Aorta (tissue), 5 donors: ENCODE measurements around the gene SHKBP1. TPM values are rescaled to one million over a fixed set of nuclear protein-coding genes. Genes with fewer than 3 reads are reported as not detected.
A peak's percentile ranks its signal among the peaks of the same experiment; 100 is the strongest.

Experiments
- ATAC-seq: fragments of 200-7000 bp; cut with Tn5 transposase; one replicate; pipeline ENCODE4 v1.9.1; 2022; ENCODE audit warnings: moderate library complexity; ENCODE audit not compliant: low FRiP score
- DNase-seq, 2 donors: peaks; one replicate each; pipeline ENCODE4 v3.0.0-alpha.2; 2020
- H3K27ac ChIP-seq, 2 donors: one replicate each; pipeline ENCODE4 v1.5.1; 2013; ENCODE audit warnings: low read length in 2 of 2, mild to moderate bottlenecking in 2 of 2, moderate library complexity in 2 of 2, control low read depth in 1 of 2, inconsistent platforms in 1 of 2, low read depth in 1 of 2
- H3K27me3 ChIP-seq, 2 donors: one replicate each; pipeline ENCODE4 v1.6.1; 2013; ENCODE audit warnings: control low read depth in 1 of 2, low read length in 1 of 2, mild to moderate bottlenecking in 1 of 2, moderate library complexity in 1 of 2; ENCODE audit not compliant: insufficient read depth in 2 of 2, control insufficient read depth in 1 of 2
- H3K36me3 ChIP-seq, 2 donors: one replicate each; pipeline ENCODE4 v1.6.1; 2013; ENCODE audit warnings: control low read depth in 1 of 2, low read length in 1 of 2, mild to moderate bottlenecking in 1 of 2; ENCODE audit not compliant: insufficient read depth in 2 of 2, control insufficient read depth in 1 of 2
- H3K4me1 ChIP-seq, 2 donors: one replicate each; pipeline ENCODE4 v1.6.1; 2013; ENCODE audit warnings: low read length in 2 of 2, control low read depth in 1 of 2, mild to moderate bottlenecking in 1 of 2, moderate library complexity in 1 of 2; ENCODE audit not compliant: insufficient read depth in 2 of 2, control insufficient read depth in 1 of 2
- H3K4me3 ChIP-seq, 2 donors: one replicate each; pipeline ENCODE4 v1.5.1; 2013; ENCODE audit warnings: low read length in 2 of 2, control low read depth in 1 of 2, mild to moderate bottlenecking in 1 of 2
- H3K9me3 ChIP-seq: one replicate; pipeline ENCODE4 v1.6.1; 2013; ENCODE audit warnings: mild to moderate bottlenecking, low read length; ENCODE audit not compliant: control insufficient read depth
- WGBS, 2 donors: extraction: QIAGEN DNeasy Blood & Tissue Kit; methylation state at CpG; one replicate each; pipeline ENCODE4 v1.1.7; 2013; 5-methylcytosine and 5-hydroxymethylcytosine counted together
- intact Hi-C, 2 donors: fragments of 100-400 bp; cut with DNase I; formaldehyde crosslinking; loops; one replicate each; pipeline versions ENCODE4 v1.14.2 to v1.15.0; 2022
- polyA plus RNA-seq, 2 donors: library from polyadenylated mRNA; stranded (reverse); fragments of 200-250 nt; gene quantifications; one replicate each; pipeline ENCODE4 v1.2.3, GENCODE V29; 2013
- total RNA-seq, 2 donors: library from RNA; stranded (reverse); fragmentation: NEBNext Ultra II Directional; extraction: Animal tissue kit (Norgen Biotek cat#: 25700); gene quantifications; one replicate each; pipeline ENCODE4 v1.2.1, GENCODE V29; 2021
- donor health status: healthy with polysubstance abuse.
- donor health status: Bipolar disorder and iron deficiency.
- donor health status: DM: no; HTN: no; CAD: no.
- donor health status: DM: no; HTN: no; CAD: no.
- donor health status: DM: yes; HTN: yes; CAD: no.

Gene SHKBP1
- total and polyA plus RNA-seq, 4 donors, result 29.4 to 150 (median 64.6) TPM

GRCh38 chr19:40576151-40576584 lies 505 bp upstream of the SHKBP1 start:
- ATAC-seq (peak; percentile 4), DNase-seq (no peak)
- no peaks in the 10 kb centered on the region for H3K27me3 ChIP-seq
- 1 to 2% methylated on average over 21 to 22 of the region's 22 CpGs for WGBS, 2 donors
- no peaks in the 10 kb centered on the region for H3K9me3 ChIP-seq
- H3K4me1 ChIP-seq, result no peaks in the 10 kb centered on the region
- H3K4me3 ChIP-seq, result no peak overlapping the region
- H3K27ac ChIP-seq, result no peak overlapping the region
- H3K36me3 ChIP-seq, result peaks cover 0 to 3% of the 10 kb centered on the region in 2 donors
- intact Hi-C loops, result loop anchor here in 1 of 2 donors (5.0 kb wide), 2 partner anchors 34 to 49 kb away; no protein-coding TSS in a partner anchor

GRCh38 chr19:40578442-40578908 lies 1.8 kb downstream of the SHKBP1 start:
- 69 to 74% methylated on average over 12 of the region's 12 CpGs for WGBS, 2 donors
- Histone ChIP-seq H3K27me3 (no peaks in the 10 kb centered on the region), H3K27ac (no peak overlapping the region), H3K4me1 (no peaks in the 10 kb centered on the region), H3K9me3 (no peaks in the 10 kb centered on the region), H3K4me3 (no peak overlapping the region), H3K36me3 (peaks cover 0 to 3% of the 10 kb centered on the region in 2 donors)
- ATAC-seq (no peak), DNase-seq (no peak)
- intact Hi-C loops, result loop anchor here in 1 of 2 donors (5.0 kb wide), 2 partner anchors 36 to 51 kb away; no protein-coding TSS in a partner anchor

DNA sequence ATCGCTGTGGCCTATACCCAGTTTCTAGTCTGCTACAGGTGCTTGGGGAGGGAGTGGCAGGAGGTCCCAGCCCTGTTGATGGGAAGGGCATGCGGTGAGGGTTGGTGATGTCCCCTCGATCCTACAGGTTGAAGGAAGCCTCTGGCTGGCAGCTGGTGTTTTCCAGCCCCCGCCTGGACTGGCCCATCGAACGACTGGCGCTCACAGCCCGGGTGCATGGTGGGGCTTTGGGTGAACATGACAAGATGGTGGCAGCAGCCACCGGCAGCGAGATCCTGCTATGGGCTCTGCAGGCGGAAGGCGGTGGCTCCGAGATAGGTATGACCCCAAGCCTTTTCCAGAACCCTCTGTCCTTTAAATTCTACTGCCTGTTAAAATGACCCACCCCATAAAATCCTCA lies 3.9 kb downstream of the SHKBP1 start:
- Histone ChIP-seq H3K36me3 (peaks cover 0 to 3% of the 10 kb centered on the region in 2 donors), H3K4me1 (no peaks in the 10 kb centered on the region), H3K27me3 (no peaks in the 10 kb centered on the region), H3K4me3 (no peak overlapping the region), H3K27ac (no peak overlapping the region), H3K9me3 (no peaks in the 10 kb centered on the region)
- no peak for DNase-seq
- intact Hi-C loops, result no loop called here
- ATAC-seq, result no peak
- 97 to 99% methylated on average over 13 of the region's 13 CpGs for WGBS, 2 donors

GRCh38 chr19:40581531-40581930 lies 4.9 kb downstream of the SHKBP1 start:
- Histone ChIP-seq H3K36me3 (peaks cover 0 to 4% of the 10 kb centered on the region in 2 donors), H3K27ac (no peak overlapping the region), H3K27me3 (no peaks in the 10 kb centered on the region), H3K4me3 (no peak overlapping the region), H3K9me3 (no peaks in the 10 kb centered on the region), H3K4me1 (no peaks in the 10 kb centered on the region)
- no peak for DNase-seq
- intact Hi-C loops, result no loop called here
- no peak for ATAC-seq
- 96% methylated on average over 5 of the region's 5 CpGs for WGBS, 2 donors

DNA sequence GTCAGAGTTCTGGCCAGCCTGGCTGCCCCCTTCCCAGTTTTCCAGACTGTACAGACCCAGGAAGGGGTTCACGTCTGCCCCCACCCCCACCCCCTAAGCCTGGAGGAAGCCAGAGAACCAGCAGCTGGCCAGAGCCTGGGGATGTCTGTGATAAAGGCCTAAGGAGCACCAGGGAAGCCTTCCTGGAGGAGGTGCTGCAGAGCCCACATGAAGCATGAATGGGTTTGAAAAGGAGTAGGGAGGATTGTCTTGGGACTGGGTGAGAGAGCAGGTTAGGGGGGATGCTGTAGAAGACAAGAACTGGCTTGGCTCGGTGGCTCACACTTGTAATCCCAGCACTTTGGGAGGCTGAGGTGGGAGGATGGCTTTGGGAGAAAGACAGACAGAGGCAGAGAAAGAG lies 5.8 kb downstream of the SHKBP1 start:
- no peaks in the 10 kb centered on the region for H3K4me1 ChIP-seq
- WGBS, 2 donors, result 93 to 97% methylated on average over 2 of the region's 2 CpGs
- H3K27me3 ChIP-seq, result no peaks in the 10 kb centered on the region
- ATAC-seq, result no peak
- no peaks in the 10 kb centered on the region for H3K9me3 ChIP-seq
- H3K36me3 ChIP-seq, result peaks cover 0 to 9% of the 10 kb centered on the region in 2 donors
- intact Hi-C loops, result no loop called here
- H3K27ac ChIP-seq, result no peak overlapping the region
- no peak overlapping the region for H3K4me3 ChIP-seq
- no peak for DNase-seq

DNA sequence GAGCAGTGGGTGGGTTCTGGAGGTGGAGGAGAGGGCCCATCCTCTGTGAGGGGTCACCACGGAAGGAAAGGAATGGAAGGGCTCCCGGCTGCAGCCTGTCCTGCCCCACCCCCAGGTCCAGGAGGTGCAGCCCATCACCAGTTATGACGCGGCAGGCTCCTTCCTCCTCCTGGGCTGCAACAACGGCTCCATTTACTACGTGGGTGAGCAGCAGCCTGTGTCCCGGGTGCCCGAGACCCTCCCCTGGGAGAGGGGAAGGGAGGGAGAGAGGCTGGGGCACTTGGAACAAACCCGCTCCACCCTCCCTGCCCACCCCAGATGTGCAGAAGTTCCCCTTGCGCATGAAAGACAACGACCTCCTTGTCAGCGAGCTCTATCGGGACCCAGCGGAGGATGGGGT lies 6.6 kb downstream of the SHKBP1 start:
- WGBS, 2 donors, result 88% methylated on average over 12 to 14 of the region's 14 CpGs
- H3K27ac ChIP-seq, result no peak overlapping the region
- no peaks in the 10 kb centered on the region for H3K4me1 ChIP-seq
- peaks cover 0 to 9% of the 10 kb centered on the region in 2 donors for H3K36me3 ChIP-seq
- H3K27me3 ChIP-seq, result no peaks in the 10 kb centered on the region
- ATAC-seq (no peak), DNase-seq (no peak)
- H3K9me3 ChIP-seq, result no peaks in the 10 kb centered on the region
- intact Hi-C loops, result no loop called here
- H3K4me3 ChIP-seq, result no peak overlapping the region

GRCh38 chr19:40584007-40584406 lies 7.3 kb downstream of the SHKBP1 start:
- no peak for DNase-seq
- H3K27me3 ChIP-seq, result no peaks in the 10 kb centered on the region
- H3K27ac ChIP-seq, result no peak overlapping the region
- no peak for ATAC-seq
- no peak overlapping the region for H3K4me3 ChIP-seq
- intact Hi-C loops, result no loop called here
- no peaks in the 10 kb centered on the region for H3K4me1 ChIP-seq
- 89 to 97% methylated on average over 5 of the region's 5 CpGs for WGBS, 2 donors
- H3K36me3 ChIP-seq, result peaks cover 0 to 9% of the 10 kb centered on the region in 2 donors
- H3K9me3 ChIP-seq, result no peaks in the 10 kb centered on the region

DNA sequence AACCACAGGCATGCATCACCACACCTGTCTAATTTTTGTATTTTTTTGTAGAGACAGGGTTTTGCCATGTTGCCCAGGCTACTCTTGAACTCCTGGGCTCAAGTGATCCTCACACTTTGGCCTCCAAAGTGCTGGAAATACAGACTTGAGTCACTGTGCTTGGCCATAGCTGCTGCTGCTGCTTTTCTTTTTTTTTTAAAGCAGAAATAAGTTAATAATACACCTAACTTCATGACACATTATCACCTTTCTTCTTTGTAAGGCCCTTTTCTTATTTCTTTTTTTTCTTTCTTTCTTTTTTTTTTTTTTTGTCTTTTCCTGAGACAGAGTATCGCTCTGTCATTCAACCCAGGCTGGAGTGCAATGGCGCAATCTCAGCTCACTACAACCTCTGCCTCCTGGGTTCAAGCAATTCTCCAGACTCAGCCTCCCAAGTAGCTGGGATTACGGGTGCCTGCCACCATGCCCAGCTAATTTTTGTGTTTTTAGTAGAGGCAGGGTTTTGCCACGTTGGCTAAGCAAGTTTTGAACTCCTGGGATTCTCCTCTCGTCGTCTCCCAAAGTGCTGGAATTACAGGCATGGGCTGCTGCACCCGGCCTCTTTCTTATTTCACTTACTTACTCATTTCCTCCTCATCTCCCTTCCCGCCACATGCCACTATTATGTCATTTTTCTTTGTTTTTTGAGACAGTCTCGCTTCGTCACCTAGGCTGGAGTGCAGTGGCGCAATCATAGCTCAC lies 8.7 kb downstream of the SHKBP1 start:
- peaks cover 0 to 7% of the 10 kb centered on the region in 2 donors for H3K36me3 ChIP-seq

GRCh38 chr19:40585982-40586422 lies 9.3 kb downstream of the SHKBP1 start:
- DNase-seq, result no peak
- Histone ChIP-seq H3K9me3 (no peaks in the 10 kb centered on the region), H3K27me3 (no peaks in the 10 kb centered on the region), H3K36me3 (peaks cover 0 to 6% of the 10 kb centered on the region in 2 donors), H3K4me3 (no peak overlapping the region), H3K27ac (no peak overlapping the region), H3K4me1 (no peaks in the 10 kb centered on the region)
- intact Hi-C loops, result no loop called here
- WGBS, 2 donors, result 89 to 93% methylated on average over 2 of the region's 2 CpGs
- no peak for ATAC-seq

More for the DNA sequence above, 8.7 kb downstream of the SHKBP1 start:
- ATAC-seq, result no peak
- no peak overlapping the region for H3K27ac ChIP-seq
- intact Hi-C loops, result no loop called here
- H3K27me3 ChIP-seq, result no peaks in the 10 kb centered on the region
- no peaks in the 10 kb centered on the region for H3K9me3 ChIP-seq
- DNase-seq, result no peak
- WGBS, 2 donors, result 90 to 93% methylated on average over 11 of the region's 11 CpGs
- no peaks in the 10 kb centered on the region for H3K4me1 ChIP-seq
- H3K4me3 ChIP-seq, result no peak overlapping the region
